Transverse colon (tissue), 4 donors: Measurements from ENCODE around the gene C21orf91.

Experiments
- POLR2AphosphoS5 ChIP-seq, 3 donors: sonication (generic); formaldehyde crosslinking; IDR thresholded peaks; one replicate each; pipeline ENCODE4 v1.6.1; 2016; ENCODE audit warnings: antibody characterized with exemption in 3 of 3
- TF ChIP-seq, protein P1 (sequence below), 5 experiments: fragments of 200-600 bp in 3 of 5; fragments of 450-650 bp in 2 of 5; sonication (generic) in 3 of 5; IDR thresholded peaks; 1 replicate in 2 of 5; 2 replicates in 3 of 5; pipeline ENCODE4 v1.5.1; 2016 to 2017; ENCODE audit warnings: antibody characterized with exemption in 5 of 5, inconsistent platforms in 3 of 5, mild to moderate bottlenecking in 2 of 5, moderate library complexity in 1 of 5

DNA sequence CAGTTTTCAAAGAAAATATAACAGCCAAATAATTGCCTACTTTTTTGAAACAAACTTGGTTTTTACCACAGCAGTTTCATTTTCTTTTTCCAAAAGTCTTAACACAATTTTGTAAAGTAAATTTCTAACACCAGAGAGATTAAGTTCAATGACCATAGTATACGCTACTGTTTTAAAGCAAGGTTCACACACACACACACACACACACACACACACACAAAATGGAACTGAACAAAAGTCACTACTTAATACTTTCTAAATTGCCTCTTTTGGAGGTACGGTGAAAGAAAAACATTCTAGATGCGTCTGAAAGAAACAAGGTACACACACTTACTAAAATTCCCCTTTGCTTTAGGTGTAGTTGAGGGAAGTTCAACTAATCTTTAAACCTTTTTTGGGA, 30.1 kb downstream of the C21orf91 start:
- TF ChIP-seq, protein P1, sequence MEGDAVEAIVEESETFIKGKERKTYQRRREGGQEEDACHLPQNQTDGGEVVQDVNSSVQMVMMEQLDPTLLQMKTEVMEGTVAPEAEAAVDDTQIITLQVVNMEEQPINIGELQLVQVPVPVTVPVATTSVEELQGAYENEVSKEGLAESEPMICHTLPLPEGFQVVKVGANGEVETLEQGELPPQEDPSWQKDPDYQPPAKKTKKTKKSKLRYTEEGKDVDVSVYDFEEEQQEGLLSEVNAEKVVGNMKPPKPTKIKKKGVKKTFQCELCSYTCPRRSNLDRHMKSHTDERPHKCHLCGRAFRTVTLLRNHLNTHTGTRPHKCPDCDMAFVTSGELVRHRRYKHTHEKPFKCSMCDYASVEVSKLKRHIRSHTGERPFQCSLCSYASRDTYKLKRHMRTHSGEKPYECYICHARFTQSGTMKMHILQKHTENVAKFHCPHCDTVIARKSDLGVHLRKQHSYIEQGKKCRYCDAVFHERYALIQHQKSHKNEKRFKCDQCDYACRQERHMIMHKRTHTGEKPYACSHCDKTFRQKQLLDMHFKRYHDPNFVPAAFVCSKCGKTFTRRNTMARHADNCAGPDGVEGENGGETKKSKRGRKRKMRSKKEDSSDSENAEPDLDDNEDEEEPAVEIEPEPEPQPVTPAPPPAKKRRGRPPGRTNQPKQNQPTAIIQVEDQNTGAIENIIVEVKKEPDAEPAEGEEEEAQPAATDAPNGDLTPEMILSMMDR (IDR thresholded peaks at IDR 0.05) = no peak
- TF ChIP-seq POLR2AphosphoS5 (IDR thresholded peaks at IDR 0.05) = no peak
